Activated CD4-positive, alpha-beta T cell treated with anti-CD3 and anti-CD28 coated beads, Interleukin-2, amount 10 ng/mL, durations not matched to agents 24 days and 14 days (primary cell): ENCODE measurements around the gene MS4A10. TPM values are rescaled to one million over a fixed set of nuclear protein-coding genes. Genes with fewer than 3 reads are reported as not detected.

ENCODE experiments used
- DNase-seq: peaks from one replicate; pipeline ENCODE4 v3.0.0; 2022
- H3K27ac Mint-ChIP-seq: one replicate; pipeline ENCODE4 v1.8.0; 2022; ENCODE audit warnings: mild to moderate bottlenecking, mixed read lengths
- H3K27me3 Mint-ChIP-seq: one replicate; pipeline ENCODE4 v1.8.0; 2022; ENCODE audit warnings: mixed read lengths
- H3K36me3 Mint-ChIP-seq: one replicate; pipeline ENCODE4 v1.8.0; 2022; ENCODE audit warnings: low read depth, mild to moderate bottlenecking, mixed read lengths
- H3K4me1 Mint-ChIP-seq: one replicate; pipeline ENCODE4 v1.8.0; 2021; ENCODE audit warnings: mixed read lengths
- H3K4me3 Mint-ChIP-seq: one replicate; pipeline ENCODE4 v1.8.0; 2022; ENCODE audit warnings: mild to moderate bottlenecking, moderate library complexity, mixed read lengths
- H3K9me3 Mint-ChIP-seq: one replicate; pipeline ENCODE4 v1.8.0; 2021; ENCODE audit warnings: mixed read lengths
- intact Hi-C: fragments of 100-400 bp; cut with micrococcal nuclease; formaldehyde crosslinking; loops from one replicate; pipeline ENCODE4 v1.15.1; 2023
- total RNA-seq: library from RNA; stranded (reverse); gene quantifications from 2 replicates; pipeline ENCODE4 v1.2.3, GENCODE V29; 2022

Gene MS4A10
- total RNA-seq, 1 donor from 2014 or later: not detected

DNA sequence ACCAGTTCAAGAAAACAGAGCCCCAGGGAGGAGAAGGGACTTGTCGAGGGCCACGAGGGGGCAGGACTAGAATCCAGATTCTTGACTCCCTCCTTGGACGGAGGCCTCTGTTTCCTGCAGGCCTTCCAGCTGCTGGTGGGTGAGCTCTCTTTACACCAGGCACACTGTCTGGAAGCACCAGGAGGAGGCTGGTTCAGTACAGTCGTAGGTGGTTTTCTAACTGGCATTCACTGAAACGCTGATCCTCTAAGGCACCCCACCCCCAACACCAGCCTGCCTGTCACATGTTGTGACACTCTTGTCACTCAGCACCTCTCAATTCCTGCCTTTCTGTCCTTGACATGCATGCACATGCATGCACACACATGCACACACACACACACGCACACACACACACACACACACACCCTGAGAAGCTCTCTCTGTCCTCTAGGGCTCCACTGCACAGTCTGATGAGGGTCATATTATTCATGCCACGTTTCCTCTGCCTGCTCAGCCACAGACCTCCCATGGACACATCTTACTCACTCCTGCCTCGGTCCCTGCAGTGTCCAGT, 751 bp downstream of the MS4A10 start:
- DNase-seq: no peak
- Mint-ChIP-seq H3K4me1 (no peaks in the 10 kb centered on the region), H3K27me3 (no peaks in the 10 kb centered on the region), H3K4me3 (no peak overlapping the region), H3K9me3 (no peaks in the 10 kb centered on the region), H3K36me3 (no peaks in the 10 kb centered on the region), H3K27ac (no peak overlapping the region)
- intact Hi-C loops: no loop called here

DNA sequence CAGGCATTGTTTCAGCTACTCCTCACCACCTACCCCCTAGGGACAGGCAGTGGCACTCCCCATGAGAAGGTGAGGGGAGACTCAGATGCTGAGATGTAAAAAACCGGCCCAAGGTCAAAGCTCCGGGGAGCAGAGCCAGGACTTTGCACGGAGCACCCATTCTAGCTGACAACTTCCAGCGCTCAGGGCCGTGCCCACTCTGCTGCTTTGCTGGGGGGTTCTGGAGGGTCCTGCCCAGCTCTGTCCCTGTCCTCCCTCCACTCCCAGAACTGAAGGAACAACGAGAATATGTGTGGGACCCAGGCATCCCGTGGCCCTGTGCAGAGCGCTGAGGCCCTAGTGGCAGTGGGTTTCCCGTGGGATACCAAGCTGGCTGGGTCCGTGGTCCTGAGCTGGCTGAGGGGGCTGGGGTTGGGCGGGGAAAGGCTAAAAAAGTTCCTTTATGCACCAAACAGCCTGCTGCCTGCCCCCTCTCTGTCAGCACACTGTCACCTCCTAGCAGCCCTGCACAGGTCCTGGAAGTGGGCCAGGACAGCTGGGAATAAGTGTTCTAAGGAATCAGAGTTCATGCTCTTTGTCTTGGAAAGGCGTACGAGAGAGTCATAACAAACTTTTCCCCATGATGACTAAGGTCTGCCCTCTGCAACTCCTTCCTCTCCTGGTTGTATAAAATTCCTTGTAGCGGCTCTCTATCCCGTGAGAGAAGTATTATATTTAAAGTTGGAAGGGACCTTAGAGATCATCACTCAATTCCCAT, 1.9 kb downstream of the MS4A10 start:
- intact Hi-C loops: no loop called here

DNA sequence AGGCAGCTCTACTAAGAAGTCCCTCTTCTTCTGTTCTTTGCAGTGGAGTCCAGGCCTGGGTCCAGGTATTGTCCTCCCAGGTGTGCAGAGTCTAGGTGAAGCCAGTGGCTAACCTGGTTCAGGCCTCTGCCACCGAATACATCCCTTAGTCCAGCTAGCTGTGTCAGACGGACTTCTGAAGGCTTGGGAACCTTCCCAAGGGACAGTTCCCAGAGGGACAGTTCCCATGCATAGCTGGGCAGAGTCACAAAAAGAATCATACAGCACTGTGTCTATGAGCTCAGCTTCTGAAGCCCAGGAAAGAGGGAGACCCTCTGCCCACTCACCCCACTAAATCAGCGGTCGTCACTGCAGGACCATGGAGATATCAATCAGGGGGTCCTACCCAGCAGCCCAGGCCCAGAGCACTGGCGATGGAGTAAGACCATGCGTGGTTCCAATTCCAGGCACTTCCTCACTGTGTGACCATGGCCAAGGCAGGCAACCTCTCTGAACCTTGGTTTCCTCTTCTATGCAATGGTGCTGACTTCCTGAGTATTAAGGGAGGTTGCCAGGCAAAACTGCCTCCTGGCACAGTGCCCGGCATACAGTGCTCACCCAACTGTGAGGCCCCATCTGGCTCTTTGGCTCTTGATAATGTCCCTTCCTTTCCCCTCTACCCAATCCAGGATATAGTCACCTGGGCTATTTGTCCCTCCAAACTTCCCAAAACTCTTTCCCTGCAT, 3.4 kb downstream of the MS4A10 start:
- H3K36me3 Mint-ChIP-seq: no peaks in the 10 kb centered on the region

More for the DNA sequence above, 1.9 kb downstream of the MS4A10 start:
- Mint-ChIP-seq H3K4me3 (no peak overlapping the region), H3K4me1 (no peaks in the 10 kb centered on the region), H3K36me3 (no peaks in the 10 kb centered on the region), H3K9me3 (no peaks in the 10 kb centered on the region), H3K27me3 (no peaks in the 10 kb centered on the region), H3K27ac (no peak overlapping the region)
- DNase-seq: no peak

GRCh38 chr11:60790726-60791125, 5.6 kb downstream of the MS4A10 start:
- DNase-seq: no peak
- no peak overlapping the region for H3K27ac Mint-ChIP-seq
- H3K4me1 Mint-ChIP-seq: no peaks in the 10 kb centered on the region
- intact Hi-C loops: no loop called here
- H3K27me3 Mint-ChIP-seq: no peaks in the 10 kb centered on the region
- no peaks in the 10 kb centered on the region for H3K9me3 Mint-ChIP-seq
- H3K36me3 Mint-ChIP-seq: no peaks in the 10 kb centered on the region
- H3K4me3 Mint-ChIP-seq: no peak overlapping the region

More for the DNA sequence above, 3.4 kb downstream of the MS4A10 start:
- Mint-ChIP-seq H3K27ac (no peak overlapping the region), H3K4me1 (no peaks in the 10 kb centered on the region), H3K4me3 (no peak overlapping the region), H3K9me3 (no peaks in the 10 kb centered on the region), H3K27me3 (no peaks in the 10 kb centered on the region)
- no peak for DNase-seq
- intact Hi-C loops: no loop called here

GRCh38 chr11:60791153-60791933, 6.2 kb downstream of the MS4A10 start:
- intact Hi-C loops: no loop called here
- Mint-ChIP-seq H3K9me3 (no peaks in the 10 kb centered on the region), H3K27ac (no peak overlapping the region), H3K4me1 (no peaks in the 10 kb centered on the region), H3K27me3 (no peaks in the 10 kb centered on the region), H3K36me3 (no peaks in the 10 kb centered on the region), H3K4me3 (no peak overlapping the region)
- DNase-seq: no peak

DNA sequence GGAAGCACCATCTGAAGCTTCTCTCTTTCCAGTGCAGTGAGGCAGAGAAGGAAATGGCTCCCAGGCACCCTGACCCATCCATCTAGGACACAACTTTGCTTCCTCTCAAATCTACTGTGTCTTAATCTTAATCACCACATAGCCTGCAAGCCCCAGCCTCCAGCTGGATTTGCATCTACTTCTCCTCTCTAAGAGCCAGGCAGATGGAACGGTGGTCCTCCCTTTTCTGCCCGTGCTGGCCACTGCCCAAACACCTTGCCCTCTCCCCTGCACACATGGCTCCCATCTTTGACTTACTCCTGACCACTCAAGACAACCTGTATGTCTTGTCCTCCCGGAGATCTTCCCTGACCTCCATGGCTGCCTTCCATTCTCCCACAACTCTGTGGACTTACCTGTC, 7.4 kb downstream of the MS4A10 start:
- Mint-ChIP-seq H3K4me3 (no peak overlapping the region), H3K27me3 (no peaks in the 10 kb centered on the region), H3K9me3 (no peaks in the 10 kb centered on the region), H3K27ac (no peak overlapping the region), H3K36me3 (no peaks in the 10 kb centered on the region), H3K4me1 (no peaks in the 10 kb centered on the region)
- no peak for DNase-seq
- intact Hi-C loops: no loop called here

- intact Hi-C loops: no loop called here
- Mint-ChIP-seq H3K27me3 (no peaks in the 10 kb centered on the region), H3K27ac (no peak overlapping the region), H3K4me3 (no peak overlapping the region), H3K36me3 (no peaks in the 10 kb centered on the region), H3K9me3 (no peaks in the 10 kb centered on the region), H3K4me1 (no peaks in the 10 kb centered on the region)
- DNase-seq: no peak
These were observed 10.2 kb downstream of the MS4A10 start for GRCh38 chr11:60795291-60795690.

- DNase-seq: no peak
- Mint-ChIP-seq H3K36me3 (no peaks in the 10 kb centered on the region), H3K4me1 (no peaks in the 10 kb centered on the region), H3K27me3 (peaks cover 6% of the 10 kb centered on the region), H3K9me3 (no peaks in the 10 kb centered on the region), H3K27ac (no peak overlapping the region), H3K4me3 (no peak overlapping the region)
- intact Hi-C loops: no loop called here
These were observed 12.9 kb downstream of the MS4A10 start for GRCh38 chr11:60797846-60798630.

DNA sequence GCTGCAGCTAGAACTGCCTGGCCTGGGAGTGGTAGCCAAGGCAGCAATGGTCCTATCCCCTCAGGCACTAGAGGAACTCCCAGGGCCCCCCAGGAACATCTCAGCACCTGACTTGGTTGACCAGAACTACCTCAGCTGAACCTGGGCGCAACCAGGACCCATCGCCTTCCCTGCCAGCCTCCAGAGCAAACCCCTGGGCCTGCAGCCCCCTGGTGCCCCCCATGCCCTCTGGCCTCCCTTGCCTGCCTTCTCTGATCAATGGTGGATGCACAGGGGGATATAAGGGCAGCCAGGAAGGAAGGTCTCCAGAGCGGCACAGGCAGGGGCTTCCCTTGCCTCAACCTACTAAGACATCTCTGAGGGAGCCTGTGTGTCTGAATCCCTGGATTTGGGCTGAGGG, 13.5 kb downstream of the MS4A10 start:
- intact Hi-C loops: no loop called here

DNA sequence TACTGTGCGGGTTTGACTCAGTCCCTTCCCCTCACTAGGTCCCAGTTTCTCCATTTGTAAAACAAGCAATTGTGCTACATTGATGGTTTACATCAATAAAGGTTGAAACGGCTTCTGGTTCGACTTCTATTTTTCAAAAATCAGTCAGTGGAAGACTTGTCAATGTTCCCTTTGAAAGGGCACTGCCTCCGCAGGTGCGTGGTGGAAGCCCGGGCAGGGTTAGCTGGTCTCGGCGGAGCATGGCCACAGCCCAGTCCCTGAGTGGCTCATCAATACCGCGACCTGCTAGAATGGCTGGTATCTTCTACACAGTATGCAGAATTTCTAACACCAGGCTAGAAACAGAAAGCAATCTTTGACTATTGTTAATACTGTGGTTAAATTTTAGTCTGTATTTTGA, 16.1 kb downstream of the MS4A10 start:
- Mint-ChIP-seq H3K9me3 (no peaks in the 10 kb centered on the region), H3K4me1 (peaks cover 2% of the 10 kb centered on the region), H3K36me3 (no peaks in the 10 kb centered on the region), H3K4me3 (no peak overlapping the region), H3K27me3 (peaks cover 8% of the 10 kb centered on the region), H3K27ac (no peak overlapping the region)
- DNase-seq: no peak
- intact Hi-C loops: no loop called here

More for the DNA sequence above, 13.5 kb downstream of the MS4A10 start:
- no peak for DNase-seq
- Mint-ChIP-seq H3K4me3 (no peak overlapping the region), H3K36me3 (no peaks in the 10 kb centered on the region), H3K4me1 (no peaks in the 10 kb centered on the region), H3K9me3 (no peaks in the 10 kb centered on the region), H3K27me3 (peaks cover 8% of the 10 kb centered on the region), H3K27ac (no peak overlapping the region)

DNA sequence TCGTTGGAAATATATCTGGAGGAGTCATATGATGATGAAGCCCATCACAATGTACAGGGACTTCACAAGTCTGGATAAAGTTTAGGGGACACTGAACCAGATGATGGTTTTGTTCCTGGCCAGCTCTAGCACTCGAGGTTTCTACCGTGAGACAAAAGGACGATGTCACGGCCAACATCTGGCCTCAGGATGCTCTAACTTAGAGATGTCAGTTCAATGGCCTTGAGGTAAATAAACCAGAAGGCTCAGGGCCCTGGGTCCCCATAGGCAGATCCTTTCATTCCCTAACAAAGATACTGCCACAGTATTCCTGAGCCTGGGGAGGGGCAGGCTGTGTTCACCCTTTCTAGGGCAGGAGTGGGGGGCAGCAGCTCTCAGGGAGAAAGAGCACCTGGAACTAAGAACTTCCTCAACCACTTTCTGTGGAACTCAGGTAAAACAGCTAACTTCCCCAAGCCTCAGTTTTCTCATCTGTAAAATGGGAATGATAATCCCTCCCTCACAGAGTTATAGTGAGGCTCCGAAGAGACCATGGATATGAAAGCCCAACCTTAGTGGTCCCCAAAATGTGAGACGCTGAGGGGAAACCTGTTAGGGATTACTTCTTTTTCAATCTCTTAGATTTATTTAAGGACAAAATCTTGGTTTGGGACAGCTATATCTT, 18.3 kb downstream of the MS4A10 start:
- H3K4me3 Mint-ChIP-seq: no peak overlapping the region
- DNase-seq: no peak
- H3K9me3 Mint-ChIP-seq: no peaks in the 10 kb centered on the region
- intact Hi-C loops: no loop called here
- no peak overlapping the region for H3K27ac Mint-ChIP-seq
- peaks cover 8% of the 10 kb centered on the region for H3K27me3 Mint-ChIP-seq
- peaks cover 2% of the 10 kb centered on the region for H3K4me1 Mint-ChIP-seq
- no peaks in the 10 kb centered on the region for H3K36me3 Mint-ChIP-seq

GRCh38 chr11:60809249-60809648, 24.1 kb downstream of the MS4A10 start:
- Mint-ChIP-seq H3K9me3 (no peaks in the 10 kb centered on the region), H3K36me3 (no peaks in the 10 kb centered on the region), H3K27me3 (no peaks in the 10 kb centered on the region), H3K4me1 (peaks cover 2% of the 10 kb centered on the region), H3K27ac (no peak overlapping the region), H3K4me3 (no peak overlapping the region)
- intact Hi-C loops: no loop called here
- no peak for DNase-seq

DNA sequence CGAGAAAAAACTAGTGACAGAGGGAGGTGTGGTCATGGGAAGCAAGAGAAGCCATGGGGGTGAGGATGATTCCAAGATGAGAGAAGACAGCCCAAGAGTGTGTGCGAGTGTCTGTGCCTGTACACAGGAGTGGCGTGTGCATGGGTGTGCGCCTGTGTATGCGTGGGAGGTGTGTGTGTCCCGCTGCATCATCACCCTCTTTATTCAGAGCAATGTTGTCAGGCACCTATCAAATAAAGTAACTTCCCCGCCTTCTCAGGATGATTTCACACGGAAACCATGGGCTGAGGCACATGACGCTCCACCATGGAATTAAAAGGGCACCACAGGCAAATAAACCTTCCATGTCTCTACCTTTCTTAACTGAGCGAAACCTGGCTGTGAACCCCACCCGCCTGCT, 24.6 kb downstream of the MS4A10 start:
- Mint-ChIP-seq H3K27me3 (no peaks in the 10 kb centered on the region), H3K27ac (no peak overlapping the region), H3K4me3 (no peak overlapping the region), H3K9me3 (no peaks in the 10 kb centered on the region), H3K36me3 (no peaks in the 10 kb centered on the region), H3K4me1 (peaks cover 2% of the 10 kb centered on the region)
- intact Hi-C loops: no loop called here
- no peak for DNase-seq
